Spleen (tissue), 11 donors: Measurements from ENCODE around the gene NPSR1. TPM values are rescaled to one million over a fixed set of nuclear protein-coding genes. Genes with fewer than 3 reads are reported as not detected.

Experiments used
- DNase-seq: peaks from one replicate; pipeline ENCODE4 v3.0.0-alpha.2; 2020
- H3K27ac ChIP-seq, 8 donors: fragments of 200-600 bp; sonication (generic) in 7 of 8; 1 replicate in 4 of 8; 2 replicates in 4 of 8; pipeline versions ENCODE4 v1.5.0 to v1.8.0; 2016 to 2021; ENCODE audit warnings: inconsistent platforms in 4 of 8, mild to moderate bottlenecking in 4 of 8, moderate library complexity in 1 of 8
- H3K27me3 ChIP-seq, 7 donors: fragments of 200-600 bp; sonication (generic) in 6 of 7; replicated peaks in 1 of 7; 1 replicate in 4 of 7; 2 replicates in 3 of 7; pipeline versions ENCODE4 v1.5.0 to v1.8.0; 2016 to 2021; ENCODE audit warnings: inconsistent platforms in 3 of 7, mild to moderate bottlenecking in 1 of 7
- H3K36me3 ChIP-seq, 6 donors: fragments of 200-600 bp; sonication (generic) in 5 of 6; 1 replicate in 4 of 6; 2 replicates in 2 of 6; pipeline versions ENCODE4 v1.5.0 to v1.8.0; 2016 to 2021; ENCODE audit warnings: inconsistent platforms in 2 of 6
- H3K4me1 ChIP-seq, 6 donors: fragments of 200-600 bp; sonication (generic) in 5 of 6; 1 replicate in 3 of 6; 2 replicates in 3 of 6; pipeline versions ENCODE4 v1.5.0 to v1.8.0; 2016 to 2021; ENCODE audit warnings: inconsistent platforms in 3 of 6
- H3K4me3 ChIP-seq, 8 donors: fragments of 200-600 bp; sonication (generic) in 7 of 8; 1 replicate in 4 of 8; 2 replicates in 4 of 8; pipeline versions ENCODE4 v1.5.0 to v1.8.0; 2016 to 2021; ENCODE audit warnings: inconsistent platforms in 4 of 8, mild to moderate bottlenecking in 4 of 8, moderate library complexity in 2 of 8
- H3K9me3 ChIP-seq, 8 donors: fragments of 200-600 bp; sonication (generic) in 7 of 8; 1 replicate in 4 of 8; 2 replicates in 4 of 8; pipeline versions ENCODE4 v1.5.0 to v1.8.0; 2016 to 2021; ENCODE audit warnings: inconsistent platforms in 4 of 8
- POLR2A ChIP-seq, 3 donors: fragments of 450-650 bp; IDR thresholded peaks; one replicate each; pipeline ENCODE4 v1.5.1; 2017; ENCODE audit warnings: antibody characterized with exemption in 3 of 3, mild to moderate bottlenecking in 1 of 3
- POLR2AphosphoS5 ChIP-seq, 3 donors: sonication (generic); formaldehyde crosslinking; IDR thresholded peaks; one replicate each; pipeline ENCODE4 v1.5.1; 2017; ENCODE audit warnings: antibody characterized with exemption in 3 of 3
- WGBS, 5 donors: extraction: QIAGEN DNeasy Blood & Tissue Kit in 3 of 5; methylation state at CpG; one replicate each; pipeline versions ENCODE4 v1.1.5 to v1.1.7; 2013 to 2018; 5-methylcytosine and 5-hydroxymethylcytosine counted together
- intact Hi-C: fragments of 100-400 bp; cut with DNase I; formaldehyde crosslinking; loops from one replicate; pipeline ENCODE4 v1.15.0; 2023; ENCODE audit warnings: low total_unique reads
- polyA plus RNA-seq, 3 donors: library from polyadenylated mRNA; stranded (reverse); fragments of 200-250 nt; gene quantifications; one replicate each; pipeline ENCODE4 v1.2.1, GENCODE V29; 2013
- total RNA-seq, 7 donors: library from RNA; depleted of rRNA in 3 of 7; stranded (reverse); fragments of >200 nt in 3 of 7; fragmentation: NEBNext Ultra II Directional in 4 of 7; extraction: Animal tissue kit (Norgen Biotek cat#: 25700) in 4 of 7; gene quantifications; one replicate each; pipeline versions ENCODE4 v1.1.0 to v1.2.1, GENCODE V29; 2016 to 2021
- TF ChIP-seq, protein P1 (sequence below), 11 experiments: fragments of 200-600 bp in 7 of 11; fragments of 450-650 bp in 4 of 11; sonication (generic) in 4 of 11; IDR thresholded peaks in 8 of 11; conservative IDR thresholded peaks in 3 of 11; 1 replicate in 7 of 11; 2 replicates in 4 of 11; pipeline versions ENCODE4 v1.4.0 to v1.8.0; 2016 to 2021; ENCODE audit warnings: antibody characterized with exemption in 11 of 11, inconsistent platforms in 4 of 11, mild to moderate bottlenecking in 1 of 11
- donor health status: healthy with polysubstance abuse.
- donor health status: DM: no; HTN: no; CAD: no; lungs with moderate emphysema.
- donor health status: DM: no; HTN: no; CAD: no.
- donor health status: Bipolar disorder and iron deficiency.
- donor health status: healthy.
- donor health status: DM: no; HTN: no; CAD: no.
- donor health status: DM: yes; HTN: yes; CAD: no.

The NPSR1 gene
- total and polyA plus RNA-seq, 10 donors = not detected

DNA sequence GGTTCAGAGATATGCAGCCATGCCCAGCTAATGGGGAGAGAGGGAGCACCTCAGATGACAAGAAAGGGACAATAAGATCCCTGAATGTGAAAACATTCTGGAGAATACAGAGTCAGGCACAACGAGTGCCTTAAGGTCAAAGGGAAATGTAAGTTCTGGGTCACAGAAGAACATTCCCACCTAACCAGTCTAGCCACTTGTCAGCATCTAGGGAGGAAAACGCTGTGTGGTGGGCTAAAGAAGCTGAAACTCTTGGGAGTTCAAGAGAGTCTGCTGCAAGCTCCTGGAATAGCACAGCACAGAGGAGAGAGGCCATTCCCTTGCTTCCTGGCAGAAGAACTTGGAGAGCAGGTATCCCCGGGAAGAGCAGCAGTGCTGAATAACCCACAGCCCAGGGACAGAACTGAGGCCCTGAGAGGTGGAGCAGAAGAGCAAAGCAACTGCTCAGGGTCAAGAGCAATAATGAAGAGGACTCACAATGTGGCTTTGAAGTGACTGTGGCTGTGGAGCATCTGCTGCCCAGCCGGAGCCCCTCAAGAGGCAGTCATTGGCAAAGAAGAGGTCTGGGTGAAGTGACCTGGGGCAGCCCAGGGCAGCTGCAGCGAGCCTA lies 182.3 kb downstream of the NPSR1 start:
- H3K9me3 ChIP-seq = peaks cover 0 to 16% (median 6%) of the 10 kb centered on the region in 8 donors
- no peak for TF ChIP-seq POLR2A (IDR thresholded peaks at IDR 0.05)
- TF ChIP-seq POLR2AphosphoS5 (IDR thresholded peaks at IDR 0.05) = no peak
- TF ChIP-seq, protein P1, sequence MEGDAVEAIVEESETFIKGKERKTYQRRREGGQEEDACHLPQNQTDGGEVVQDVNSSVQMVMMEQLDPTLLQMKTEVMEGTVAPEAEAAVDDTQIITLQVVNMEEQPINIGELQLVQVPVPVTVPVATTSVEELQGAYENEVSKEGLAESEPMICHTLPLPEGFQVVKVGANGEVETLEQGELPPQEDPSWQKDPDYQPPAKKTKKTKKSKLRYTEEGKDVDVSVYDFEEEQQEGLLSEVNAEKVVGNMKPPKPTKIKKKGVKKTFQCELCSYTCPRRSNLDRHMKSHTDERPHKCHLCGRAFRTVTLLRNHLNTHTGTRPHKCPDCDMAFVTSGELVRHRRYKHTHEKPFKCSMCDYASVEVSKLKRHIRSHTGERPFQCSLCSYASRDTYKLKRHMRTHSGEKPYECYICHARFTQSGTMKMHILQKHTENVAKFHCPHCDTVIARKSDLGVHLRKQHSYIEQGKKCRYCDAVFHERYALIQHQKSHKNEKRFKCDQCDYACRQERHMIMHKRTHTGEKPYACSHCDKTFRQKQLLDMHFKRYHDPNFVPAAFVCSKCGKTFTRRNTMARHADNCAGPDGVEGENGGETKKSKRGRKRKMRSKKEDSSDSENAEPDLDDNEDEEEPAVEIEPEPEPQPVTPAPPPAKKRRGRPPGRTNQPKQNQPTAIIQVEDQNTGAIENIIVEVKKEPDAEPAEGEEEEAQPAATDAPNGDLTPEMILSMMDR (IDR thresholded peaks at IDR 0.05 in 8 of 11, conservative IDR thresholded peaks at IDR 0.05 in 3 of 11) = no peak
- H3K4me3 ChIP-seq = no peak overlapping the region
- H3K27ac ChIP-seq = no peak overlapping the region
- H3K4me1 ChIP-seq = peaks cover 0 to 5% (median 0%) of the 10 kb centered on the region in 6 donors
- no peak for DNase-seq
- 62 to 78% (median 73%) methylated on average over 5 of the region's 5 CpGs for WGBS, 5 donors
- no peaks in the 10 kb centered on the region for H3K27me3 ChIP-seq
- intact Hi-C loops = no loop called here
- no peaks in the 10 kb centered on the region for H3K36me3 ChIP-seq

- TF ChIP-seq, protein P1 (IDR thresholded peaks at IDR 0.05 in 8 of 11, conservative IDR thresholded peaks at IDR 0.05 in 3 of 11) = no peak
- TF ChIP-seq POLR2A (IDR thresholded peaks at IDR 0.05) = no peak
- TF ChIP-seq POLR2AphosphoS5 (IDR thresholded peaks at IDR 0.05) = no peak
Measured at GRCh38 chr7:34841326-34841725, 183.3 kb downstream of the NPSR1 start.

DNA sequence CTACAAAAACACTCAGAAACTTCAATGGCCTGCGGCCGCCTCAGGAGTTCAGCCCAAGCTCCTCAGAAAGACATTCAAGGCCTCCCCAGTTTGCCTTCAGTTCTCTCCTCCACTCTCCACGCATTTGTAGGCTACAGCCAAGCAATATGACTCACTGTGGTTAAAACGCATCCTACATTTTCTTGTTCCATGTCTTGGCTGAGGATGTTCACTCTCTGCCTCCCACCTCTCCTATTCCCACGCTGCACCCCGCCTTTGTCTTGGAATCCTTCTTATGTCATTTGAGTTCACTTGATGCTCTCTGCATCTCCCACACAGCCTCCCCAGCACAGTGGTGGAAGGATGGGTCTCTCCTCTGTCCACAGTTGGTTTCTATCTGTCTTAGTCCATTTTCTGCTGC lies 184.8 kb downstream of the NPSR1 start:
- Histone ChIP-seq H3K27ac (no peak overlapping the region), H3K4me1 (no peaks in the 10 kb centered on the region), H3K4me3 (no peak overlapping the region), H3K27me3 (no peaks in the 10 kb centered on the region), H3K36me3 (no peaks in the 10 kb centered on the region), H3K9me3 (peaks cover 0 to 16% (median 6%) of the 10 kb centered on the region in 8 donors)
- no peak for DNase-seq
- TF ChIP-seq, protein P1 (IDR thresholded peaks at IDR 0.05 in 8 of 11, conservative IDR thresholded peaks at IDR 0.05 in 3 of 11) = no peak
- TF ChIP-seq POLR2AphosphoS5 (IDR thresholded peaks at IDR 0.05) = no peak
- TF ChIP-seq POLR2A (IDR thresholded peaks at IDR 0.05) = no peak
- intact Hi-C loops = no loop called here
- 86 to 93% (median 87%) methylated on average over 6 of the region's 6 CpGs for WGBS, 5 donors

More at GRCh38 chr7:34841326-34841725, 183.3 kb downstream of the NPSR1 start:
- peaks cover 0 to 16% (median 6%) of the 10 kb centered on the region in 8 donors for H3K9me3 ChIP-seq
- no peaks in the 10 kb centered on the region for H3K27me3 ChIP-seq
- no peak overlapping the region for H3K4me3 ChIP-seq
- peaks cover 0 to 5% (median 0%) of the 10 kb centered on the region in 6 donors for H3K4me1 ChIP-seq
- no peaks in the 10 kb centered on the region for H3K36me3 ChIP-seq
- 78 to 88% (median 84%) methylated on average over 4 of the region's 4 CpGs for WGBS, 5 donors
- no peak for DNase-seq
- intact Hi-C loops = no loop called here
- H3K27ac ChIP-seq = no peak overlapping the region

DNA sequence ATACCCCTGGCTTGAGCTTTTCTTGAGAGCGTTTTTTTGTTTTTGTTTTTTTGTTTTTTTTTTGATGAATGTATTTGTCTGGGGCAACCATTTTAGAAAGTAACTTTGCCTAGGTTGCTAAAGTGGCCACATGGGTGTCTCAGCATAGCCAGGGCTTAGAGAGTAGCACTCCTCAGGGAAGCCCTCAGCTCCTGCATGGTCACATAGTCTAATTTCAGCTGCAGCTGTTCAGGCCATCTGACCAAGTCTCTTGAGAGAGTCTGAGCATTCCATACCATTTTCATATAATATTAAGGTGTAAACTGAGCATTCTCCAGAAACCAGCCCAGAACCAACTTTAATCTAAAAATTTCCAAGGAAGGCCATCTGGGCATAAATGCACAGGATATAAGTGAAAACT lies 186.4 kb downstream of the NPSR1 start:
- H3K4me1 ChIP-seq = no peaks in the 10 kb centered on the region
- TF ChIP-seq POLR2A (IDR thresholded peaks at IDR 0.05) (no peak), POLR2AphosphoS5 (IDR thresholded peaks at IDR 0.05) (no peak)
- TF ChIP-seq, protein P1 (IDR thresholded peaks at IDR 0.05 in 8 of 11, conservative IDR thresholded peaks at IDR 0.05 in 3 of 11) = no peak
- DNase-seq = no peak
- no peaks in the 10 kb centered on the region for H3K36me3 ChIP-seq
- intact Hi-C loops = no loop called here
- no peaks in the 10 kb centered on the region for H3K27me3 ChIP-seq
- H3K27ac ChIP-seq = no peak overlapping the region
- no peak overlapping the region for H3K4me3 ChIP-seq
- H3K9me3 ChIP-seq = peaks cover 0 to 13% (median 5%) of the 10 kb centered on the region in 8 donors
- 86 to 91% (median 89%) methylated on average over 1 of the region's 1 CpG for WGBS, 5 donors
